Measurements from ENCODE around the gene SUN5.

DNA sequence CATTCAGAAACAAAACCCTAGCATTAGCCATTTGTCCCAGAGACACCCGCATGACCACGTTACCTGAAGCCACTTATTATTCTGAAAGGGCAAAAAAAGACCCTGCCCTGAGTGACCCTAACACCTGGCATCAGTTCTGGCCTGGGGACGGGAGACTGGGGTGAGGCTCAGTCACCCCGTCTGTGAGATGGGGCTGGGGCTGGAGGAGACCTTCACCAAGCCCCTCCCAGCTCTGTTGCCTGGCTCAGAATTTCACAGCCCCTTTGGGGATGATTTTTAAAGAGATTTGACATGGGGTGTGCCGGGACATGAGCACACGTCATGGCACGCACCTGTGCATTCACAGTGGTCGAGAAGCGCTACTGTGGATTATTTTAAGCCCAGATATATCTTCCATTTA, 25.8 kb upstream of the SUN5 start:
- TF ChIP-seq, protein P1, sequence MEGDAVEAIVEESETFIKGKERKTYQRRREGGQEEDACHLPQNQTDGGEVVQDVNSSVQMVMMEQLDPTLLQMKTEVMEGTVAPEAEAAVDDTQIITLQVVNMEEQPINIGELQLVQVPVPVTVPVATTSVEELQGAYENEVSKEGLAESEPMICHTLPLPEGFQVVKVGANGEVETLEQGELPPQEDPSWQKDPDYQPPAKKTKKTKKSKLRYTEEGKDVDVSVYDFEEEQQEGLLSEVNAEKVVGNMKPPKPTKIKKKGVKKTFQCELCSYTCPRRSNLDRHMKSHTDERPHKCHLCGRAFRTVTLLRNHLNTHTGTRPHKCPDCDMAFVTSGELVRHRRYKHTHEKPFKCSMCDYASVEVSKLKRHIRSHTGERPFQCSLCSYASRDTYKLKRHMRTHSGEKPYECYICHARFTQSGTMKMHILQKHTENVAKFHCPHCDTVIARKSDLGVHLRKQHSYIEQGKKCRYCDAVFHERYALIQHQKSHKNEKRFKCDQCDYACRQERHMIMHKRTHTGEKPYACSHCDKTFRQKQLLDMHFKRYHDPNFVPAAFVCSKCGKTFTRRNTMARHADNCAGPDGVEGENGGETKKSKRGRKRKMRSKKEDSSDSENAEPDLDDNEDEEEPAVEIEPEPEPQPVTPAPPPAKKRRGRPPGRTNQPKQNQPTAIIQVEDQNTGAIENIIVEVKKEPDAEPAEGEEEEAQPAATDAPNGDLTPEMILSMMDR (IDR thresholded peaks at IDR 0.05), result no peak
- TF ChIP-seq POLR2A (IDR thresholded peaks at IDR 0.05), result no peak
